Ascending aorta (tissue), 2 donors: ENCODE results near the gene ECHDC3. TPM values are rescaled to one million over a fixed set of nuclear protein-coding genes. Genes with fewer than 3 reads are reported as not detected.
A peak's percentile ranks its signal among the peaks of the same experiment; 100 is the strongest.

Experiments used
- DNase-seq, 2 donors: peaks; one replicate each; pipeline ENCODE4 v3.0.0-alpha.2; 2019; ENCODE audit warnings: low spot score in 2 of 2
- H3K27ac ChIP-seq, 2 donors: fragments of 200-600 bp; sonication (generic); one replicate each; pipeline ENCODE4 v1.5.1; 2016 to 2017; ENCODE audit warnings: mild to moderate bottlenecking in 1 of 2
- H3K27me3 ChIP-seq: fragments of 200-600 bp; sonication (generic); one replicate; pipeline ENCODE4 v1.5.1; 2017
- H3K36me3 ChIP-seq, 2 donors: fragments of 200-600 bp; sonication (generic); one replicate each; pipeline ENCODE4 v1.5.1; 2016
- H3K4me1 ChIP-seq, 2 donors: fragments of 200-600 bp; sonication (generic); one replicate each; pipeline ENCODE4 v1.5.1; 2016 to 2017; ENCODE audit warnings: mild to moderate bottlenecking in 1 of 2
- H3K4me3 ChIP-seq, 2 donors: fragments of 200-600 bp; sonication (generic); one replicate each; pipeline ENCODE4 v1.5.1; 2016 to 2017; ENCODE audit warnings: mild to moderate bottlenecking in 1 of 2
- H3K9me3 ChIP-seq, 2 donors: fragments of 200-600 bp; sonication (generic); one replicate each; pipeline ENCODE4 v1.5.1; 2016
- intact Hi-C: fragments of 100-400 bp; cut with DNase I; formaldehyde crosslinking; loops from one replicate; pipeline ENCODE4 v1.15.1; 2023
- total RNA-seq: library from RNA; depleted of rRNA; stranded (reverse); fragments of >200 nt; gene quantifications from one replicate; pipeline ENCODE4 v1.1.0, GENCODE V29; 2016
- TF ChIP-seq, protein P1 (sequence below), 3 experiments: fragments of 200-600 bp in 2 of 3; fragments of 450-650 bp in 1 of 3; sonication (generic) in 2 of 3; IDR thresholded peaks; one replicate each; pipeline ENCODE4 v1.5.1; 2016 to 2019; ENCODE audit warnings: antibody characterized with exemption in 3 of 3, mild to moderate bottlenecking in 1 of 3, moderate library complexity in 1 of 3

ECHDC3 gene
- total RNA-seq, 1 donor from 2014 or later: 12.2 TPM

DNA sequence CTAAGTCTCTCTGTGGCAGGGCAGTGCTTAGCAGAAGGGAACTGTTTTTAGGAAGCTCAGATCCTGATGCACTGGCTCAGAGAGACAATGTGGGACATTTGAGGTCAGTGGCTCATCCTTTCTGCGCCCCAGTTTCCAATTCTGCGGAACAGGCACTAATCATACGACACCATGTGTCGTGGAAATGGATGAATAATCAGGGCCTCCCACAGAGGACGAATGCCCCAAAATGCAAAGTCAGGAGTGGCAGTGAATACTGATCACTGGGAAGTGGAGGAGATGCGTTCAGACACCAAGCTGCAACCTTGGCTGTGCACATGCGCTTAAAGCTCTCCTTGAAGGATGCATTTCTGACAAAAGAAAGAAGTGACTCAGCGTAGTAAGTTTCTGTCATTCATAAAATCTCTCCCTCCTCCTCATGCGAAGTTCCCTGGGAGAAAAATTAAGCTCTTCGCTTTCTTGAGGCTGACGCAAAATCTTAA is 21.9 kb upstream of the ECHDC3 start:
- Histone ChIP-seq H3K4me3 (no peak overlapping the region), H3K9me3 (no peaks in the 10 kb centered on the region), H3K27me3 (no peaks in the 10 kb centered on the region), H3K27ac (no peak overlapping the region), H3K36me3 (no peaks in the 10 kb centered on the region), H3K4me1 (no peaks in the 10 kb centered on the region)
- intact Hi-C loops: no loop called here
- DNase-seq: no peak
- TF ChIP-seq, protein P1, sequence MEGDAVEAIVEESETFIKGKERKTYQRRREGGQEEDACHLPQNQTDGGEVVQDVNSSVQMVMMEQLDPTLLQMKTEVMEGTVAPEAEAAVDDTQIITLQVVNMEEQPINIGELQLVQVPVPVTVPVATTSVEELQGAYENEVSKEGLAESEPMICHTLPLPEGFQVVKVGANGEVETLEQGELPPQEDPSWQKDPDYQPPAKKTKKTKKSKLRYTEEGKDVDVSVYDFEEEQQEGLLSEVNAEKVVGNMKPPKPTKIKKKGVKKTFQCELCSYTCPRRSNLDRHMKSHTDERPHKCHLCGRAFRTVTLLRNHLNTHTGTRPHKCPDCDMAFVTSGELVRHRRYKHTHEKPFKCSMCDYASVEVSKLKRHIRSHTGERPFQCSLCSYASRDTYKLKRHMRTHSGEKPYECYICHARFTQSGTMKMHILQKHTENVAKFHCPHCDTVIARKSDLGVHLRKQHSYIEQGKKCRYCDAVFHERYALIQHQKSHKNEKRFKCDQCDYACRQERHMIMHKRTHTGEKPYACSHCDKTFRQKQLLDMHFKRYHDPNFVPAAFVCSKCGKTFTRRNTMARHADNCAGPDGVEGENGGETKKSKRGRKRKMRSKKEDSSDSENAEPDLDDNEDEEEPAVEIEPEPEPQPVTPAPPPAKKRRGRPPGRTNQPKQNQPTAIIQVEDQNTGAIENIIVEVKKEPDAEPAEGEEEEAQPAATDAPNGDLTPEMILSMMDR (IDR thresholded peaks at IDR 0.05): no peak

DNA sequence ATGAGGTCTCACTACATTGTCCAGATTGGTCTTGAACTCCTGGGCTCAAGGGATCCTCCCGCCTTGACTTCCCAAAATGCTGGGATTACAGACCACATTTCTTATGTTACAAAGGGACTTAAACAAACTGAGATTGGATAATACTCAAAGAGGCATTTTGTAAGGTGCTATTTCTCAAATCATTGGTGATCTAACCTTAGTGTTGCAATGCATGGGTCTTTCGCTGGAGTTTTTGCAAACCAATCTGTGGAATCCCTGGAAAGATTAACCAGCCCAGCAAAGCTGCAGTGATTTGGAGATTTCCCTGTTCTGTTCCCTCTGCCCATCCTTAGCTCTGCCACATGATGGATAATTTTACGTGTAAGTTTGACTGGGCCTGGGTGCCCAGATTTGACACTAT is 20.4 kb upstream of the ECHDC3 start:
- no peak for DNase-seq
- TF ChIP-seq, protein P1 (IDR thresholded peaks at IDR 0.05): no peak
- no peak overlapping the region for H3K4me3 ChIP-seq
- no peaks in the 10 kb centered on the region for H3K4me1 ChIP-seq
- no peaks in the 10 kb centered on the region for H3K9me3 ChIP-seq
- no peaks in the 10 kb centered on the region for H3K36me3 ChIP-seq
- no peaks in the 10 kb centered on the region for H3K27me3 ChIP-seq
- intact Hi-C loops: no loop called here
- no peak overlapping the region for H3K27ac ChIP-seq

DNA sequence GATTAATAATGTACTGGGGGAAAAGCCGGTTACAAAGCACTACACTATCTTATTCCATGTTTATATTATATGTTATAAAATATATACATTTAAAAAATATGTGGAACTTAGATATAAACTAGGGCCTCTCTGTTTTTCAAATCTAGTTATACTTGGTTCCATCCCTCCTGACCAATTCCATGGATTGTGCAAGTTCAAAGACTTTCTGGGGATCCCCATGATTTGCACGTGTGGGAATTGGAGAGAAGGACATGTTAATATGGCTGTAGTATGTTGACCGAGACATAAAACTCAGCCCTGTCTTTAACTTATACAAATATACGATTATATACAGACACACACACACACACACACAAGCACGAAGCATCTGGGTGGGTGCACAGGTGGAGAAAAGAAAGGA is 18.8 kb upstream of the ECHDC3 start:
- Histone ChIP-seq H3K4me1 (no peaks in the 10 kb centered on the region), H3K9me3 (no peaks in the 10 kb centered on the region), H3K27ac (no peak overlapping the region), H3K4me3 (no peak overlapping the region), H3K27me3 (no peaks in the 10 kb centered on the region), H3K36me3 (no peaks in the 10 kb centered on the region)
- no peak for DNase-seq
- TF ChIP-seq, protein P1 (IDR thresholded peaks at IDR 0.05): no peak
- intact Hi-C loops: no loop called here

DNA sequence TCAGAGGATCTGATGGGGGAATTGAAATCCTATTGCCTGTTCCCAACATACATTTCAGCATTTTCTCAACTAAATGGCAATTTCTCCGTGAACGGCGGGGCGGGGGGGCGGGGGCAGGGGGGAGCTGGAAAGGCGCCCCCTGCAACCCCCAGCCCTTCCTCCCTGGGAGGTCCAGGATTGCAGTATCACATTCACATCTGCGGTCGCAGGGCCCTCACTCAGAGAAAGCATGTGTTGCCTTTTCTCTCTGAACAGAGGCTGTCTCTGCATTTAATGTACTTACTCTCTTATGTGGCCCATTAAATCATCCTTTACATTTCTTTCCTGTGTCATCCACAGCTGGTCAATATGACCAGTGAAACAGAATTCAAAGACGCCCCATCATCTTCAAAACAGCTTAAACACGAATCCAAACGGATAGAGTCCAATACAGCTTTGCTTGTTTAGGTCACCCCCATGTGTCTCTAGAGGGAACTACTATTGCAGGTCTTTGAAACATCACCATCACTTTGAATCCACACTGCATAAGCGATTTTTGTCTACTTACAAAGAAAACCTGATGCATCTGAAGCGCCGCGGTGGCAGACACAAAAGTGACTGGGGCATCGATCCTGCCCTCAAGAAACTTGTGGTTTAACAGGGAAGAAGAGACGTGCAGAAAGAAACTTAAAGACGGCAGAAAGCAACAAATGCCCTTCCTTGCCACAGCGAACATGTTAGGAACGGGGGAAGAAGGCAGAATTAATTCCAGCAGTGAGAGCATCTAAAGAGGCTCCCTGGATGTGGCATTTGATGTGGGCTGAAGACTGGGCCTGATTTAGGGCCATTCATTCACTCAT is 17.0 kb upstream of the ECHDC3 start:
- intact Hi-C loops: loop anchor here (5.0 kb wide), 1 partner anchor 208 kb away; no protein-coding TSS in a partner anchor
- H3K36me3 ChIP-seq: no peaks in the 10 kb centered on the region
- DNase-seq: no peak
- H3K27me3 ChIP-seq: no peaks in the 10 kb centered on the region
- H3K27ac ChIP-seq: no peak overlapping the region
- no peaks in the 10 kb centered on the region for H3K9me3 ChIP-seq
- H3K4me3 ChIP-seq: no peak overlapping the region
- TF ChIP-seq, protein P1 (IDR thresholded peaks at IDR 0.05): peak; percentile 52 to 66 (median 62)
- H3K4me1 ChIP-seq: no peaks in the 10 kb centered on the region

DNA sequence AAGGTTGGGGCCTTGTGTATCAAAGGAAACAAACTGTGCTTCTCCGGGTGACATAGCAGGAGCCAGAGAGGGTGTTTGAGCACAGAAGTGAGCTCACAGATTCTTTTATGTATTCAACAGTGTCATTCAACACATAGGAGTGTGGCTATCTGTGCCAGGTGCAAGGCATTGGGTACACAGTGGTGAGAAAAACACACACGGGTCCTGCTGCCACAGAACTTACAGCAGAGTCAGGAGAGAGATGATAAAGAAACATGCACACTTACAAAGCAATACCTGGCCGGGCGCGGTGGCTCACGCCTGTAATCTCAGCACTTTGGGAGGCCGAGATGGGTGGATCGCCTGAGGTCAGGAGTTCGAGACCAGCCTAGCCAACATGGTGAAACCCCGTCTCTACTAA is 16.3 kb upstream of the ECHDC3 start:
- no peaks in the 10 kb centered on the region for H3K27me3 ChIP-seq
- DNase-seq: no peak
- TF ChIP-seq, protein P1 (IDR thresholded peaks at IDR 0.05): no peak
- H3K27ac ChIP-seq: no peak overlapping the region
- intact Hi-C loops: loop anchor here (5.0 kb wide), 1 partner anchor 209 kb away; no protein-coding TSS in a partner anchor
- no peaks in the 10 kb centered on the region for H3K36me3 ChIP-seq
- no peak overlapping the region for H3K4me3 ChIP-seq
- H3K9me3 ChIP-seq: no peaks in the 10 kb centered on the region
- no peaks in the 10 kb centered on the region for H3K4me1 ChIP-seq
